A673 (cell line): ENCODE measurements around the gene HLCS. TPM values are rescaled to one million over a fixed set of nuclear protein-coding genes. Genes with fewer than 3 reads are reported as not detected.

Experiments
- BruUV-seq: library from RNA; stranded (reverse); fragments of 400-500 nt; replicated peaks from 2 replicates; lab custom pipeline; 2021; lab: Mats Ljungman, UMichigan
- CTCF ChIA-PET: fragments of 300-600 bp; sonication (Branson Sonifier 250); formaldehyde crosslinking; loops from one replicate; lab custom pipeline; 2022; ENCODE audit warnings: antibody characterized with exemption; lab: Charles Lee
- POLR2A ChIA-PET: fragments of 300-600 bp; sonication (Branson Sonifier 250); formaldehyde crosslinking; loops from one replicate; lab custom pipeline; 2022; ENCODE audit warnings: antibody characterized with exemption; ENCODE audit not compliant: low non-redundant PET; lab: Charles Lee
- DNase-seq: peaks from one replicate; pipeline ENCODE4 v3.0.0-alpha.2; 2015; ENCODE audit warnings: low spot score
- H3K27ac ChIP-seq: fragments of 200-600 bp; sonication (generic); 2 replicates; pipeline ENCODE4 v1.5.1; 2016; ENCODE audit warnings: mixed run types, low read depth, mild to moderate bottlenecking, mixed read lengths, antibody characterized with exemption, low read length; ENCODE audit not compliant: poor library complexity, severe bottlenecking
- H3K27me3 ChIP-seq: fragments of 200-600 bp; sonication (generic); replicated peaks from 2 replicates; pipeline ENCODE4 v1.6.1; 2017; ENCODE audit warnings: mixed run types, low read depth, mild to moderate bottlenecking, mixed read lengths, antibody characterized with exemption, low read length; ENCODE audit not compliant: insufficient read depth, poor library complexity
- H3K36me3 ChIP-seq: fragments of 200-600 bp; sonication (generic); 2 replicates; pipeline ENCODE4 v1.6.1; 2016; ENCODE audit warnings: mixed run types, mild to moderate bottlenecking, mixed read lengths, antibody characterized with exemption, low read length; ENCODE audit not compliant: insufficient read depth, poor library complexity, severe bottlenecking
- H3K4me1 ChIP-seq: fragments of 200-600 bp; sonication (generic); 2 replicates; pipeline ENCODE4 v1.6.1; 2017; ENCODE audit warnings: mixed run types, mild to moderate bottlenecking, mixed read lengths, antibody characterized with exemption, low read length; ENCODE audit not compliant: insufficient read depth, poor library complexity, severe bottlenecking
- H3K4me3 ChIP-seq: fragments of 200-600 bp; sonication (generic); 2 replicates; pipeline ENCODE4 v1.5.1; 2016; ENCODE audit warnings: low read depth, mixed run types, mild to moderate bottlenecking, mixed read lengths, low read length; ENCODE audit not compliant: poor library complexity, severe bottlenecking
- H3K9me3 ChIP-seq: fragments of 200-600 bp; sonication (generic); 2 replicates; pipeline ENCODE4 v1.6.1; 2016; ENCODE audit warnings: mixed run types, low read depth, mild to moderate bottlenecking, mixed read lengths, antibody characterized with exemption, low read length; ENCODE audit not compliant: poor library complexity, severe bottlenecking
- EZH2 ChIP-seq: fragments of 200-600 bp; sonication (generic); IDR thresholded peaks from 2 replicates; pipeline ENCODE4 v1.6.1; 2017; ENCODE audit warnings: borderline replicate concordance, low read depth, mild to moderate bottlenecking, mixed read lengths, antibody characterized with exemption, low read length; ENCODE audit not compliant: poor library complexity, severe bottlenecking
- intact Hi-C: fragments of 100-400 bp; cut with micrococcal nuclease; formaldehyde crosslinking; loops from one replicate; pipeline ENCODE4 v1.10.0; 2022; ENCODE audit not compliant: unreplicated experiment
- total RNA-seq: library from RNA; stranded (reverse); gene quantifications from 2 replicates; pipeline ENCODE4 v1.2.3, GENCODE V29; 2021
- TF ChIP-seq, protein P1 (sequence below): fragments of 300-800, 200-600 bp; sonication (generic); conservative IDR thresholded peaks from 2 replicates; pipeline ENCODE4 v1.5.1; 2017; ENCODE audit warnings: low read depth, mild to moderate bottlenecking, antibody characterized with exemption, low read length, moderate library complexity, mixed read lengths

The HLCS gene
- total RNA-seq, 1 experiment from 2014 or later = 15.3 TPM

DNA sequence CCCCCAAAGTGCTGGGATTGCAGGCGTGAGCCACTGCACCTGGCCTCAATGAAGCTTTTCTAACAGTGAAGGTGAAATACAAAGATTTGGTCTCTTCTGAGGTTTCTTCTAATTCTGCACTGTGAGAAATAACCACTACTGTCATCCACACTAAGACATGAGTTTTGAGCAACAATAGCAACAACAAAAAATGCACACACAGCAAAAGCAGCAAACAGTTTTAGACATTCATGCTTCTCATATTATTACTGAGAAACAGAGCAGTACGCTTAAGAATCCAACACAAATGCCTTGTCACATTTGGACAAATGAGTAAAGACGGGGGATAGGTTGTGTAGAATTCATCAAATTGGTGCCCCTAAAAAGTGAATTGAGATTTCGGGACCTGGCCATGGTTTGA, 151.2 kb downstream of the HLCS start:
- intact Hi-C loops = no loop called here
- no peak overlapping the region for H3K4me3 ChIP-seq
- ChIA-PET CTCF (no interaction called here), POLR2A (no interaction called here)
- no peaks in the 10 kb centered on the region for H3K36me3 ChIP-seq
- no peak for DNase-seq
- no peak for TF ChIP-seq EZH2
- TF ChIP-seq, protein P1, sequence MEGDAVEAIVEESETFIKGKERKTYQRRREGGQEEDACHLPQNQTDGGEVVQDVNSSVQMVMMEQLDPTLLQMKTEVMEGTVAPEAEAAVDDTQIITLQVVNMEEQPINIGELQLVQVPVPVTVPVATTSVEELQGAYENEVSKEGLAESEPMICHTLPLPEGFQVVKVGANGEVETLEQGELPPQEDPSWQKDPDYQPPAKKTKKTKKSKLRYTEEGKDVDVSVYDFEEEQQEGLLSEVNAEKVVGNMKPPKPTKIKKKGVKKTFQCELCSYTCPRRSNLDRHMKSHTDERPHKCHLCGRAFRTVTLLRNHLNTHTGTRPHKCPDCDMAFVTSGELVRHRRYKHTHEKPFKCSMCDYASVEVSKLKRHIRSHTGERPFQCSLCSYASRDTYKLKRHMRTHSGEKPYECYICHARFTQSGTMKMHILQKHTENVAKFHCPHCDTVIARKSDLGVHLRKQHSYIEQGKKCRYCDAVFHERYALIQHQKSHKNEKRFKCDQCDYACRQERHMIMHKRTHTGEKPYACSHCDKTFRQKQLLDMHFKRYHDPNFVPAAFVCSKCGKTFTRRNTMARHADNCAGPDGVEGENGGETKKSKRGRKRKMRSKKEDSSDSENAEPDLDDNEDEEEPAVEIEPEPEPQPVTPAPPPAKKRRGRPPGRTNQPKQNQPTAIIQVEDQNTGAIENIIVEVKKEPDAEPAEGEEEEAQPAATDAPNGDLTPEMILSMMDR = no peak
- H3K4me1 ChIP-seq = peaks cover 14% of the 10 kb centered on the region
- H3K9me3 ChIP-seq = no peaks in the 10 kb centered on the region
- no peaks in the 10 kb centered on the region for H3K27me3 ChIP-seq
- no peak overlapping the region for H3K27ac ChIP-seq
- BruUV-seq = no TSS peak

DNA sequence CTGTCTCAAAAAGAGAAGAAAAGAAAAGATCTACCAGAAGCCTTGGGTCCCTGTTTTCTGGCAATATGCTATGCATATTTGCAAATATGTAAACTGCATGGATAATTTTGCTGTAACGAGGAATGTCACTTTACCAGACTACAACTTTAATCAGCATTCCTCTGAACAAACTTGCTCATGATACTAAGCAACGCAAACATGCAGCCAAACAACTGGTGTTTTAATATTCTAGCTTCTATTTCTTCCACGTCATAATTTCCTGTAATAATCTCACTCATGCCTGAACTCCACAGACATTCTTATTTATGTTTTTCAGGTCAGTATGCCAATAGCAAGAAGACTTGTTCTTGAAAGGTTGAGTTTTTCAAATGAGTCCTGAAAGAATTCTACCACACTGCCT, 153.4 kb downstream of the HLCS start:
- POLR2A ChIA-PET = no interaction called here
- no peak overlapping the region for H3K4me3 ChIP-seq
- no peak overlapping the region for H3K27ac ChIP-seq
- H3K36me3 ChIP-seq = no peaks in the 10 kb centered on the region
- CTCF ChIA-PET = no interaction called here
- BruUV-seq = no TSS peak
- TF ChIP-seq EZH2 = no peak
- TF ChIP-seq, protein P1 = no peak
- H3K4me1 ChIP-seq = peaks cover 6% of the 10 kb centered on the region
- no peaks in the 10 kb centered on the region for H3K27me3 ChIP-seq
- no peak for DNase-seq
- H3K9me3 ChIP-seq = no peaks in the 10 kb centered on the region
- intact Hi-C loops = no loop called here

DNA sequence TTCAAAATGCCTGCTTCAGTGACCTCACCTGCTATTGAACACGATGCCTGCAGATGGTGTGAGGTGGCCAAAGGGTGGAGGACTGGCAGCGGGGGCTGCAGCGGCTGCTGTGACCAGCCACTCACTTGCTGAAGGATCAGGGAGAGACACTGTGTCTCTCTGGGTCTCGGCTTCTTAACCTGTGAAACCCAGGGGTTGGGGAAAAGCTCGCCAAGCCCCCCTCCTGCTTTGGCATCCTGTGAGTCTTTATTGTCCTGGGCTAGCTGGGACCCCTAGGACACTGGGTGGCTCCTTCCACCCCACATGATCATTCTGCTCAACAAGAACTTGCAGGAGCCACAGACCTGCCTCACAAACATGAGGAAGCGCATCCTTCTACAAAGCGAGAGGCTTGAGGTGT, 154.7 kb downstream of the HLCS start:
- intact Hi-C loops = no loop called here
- ChIA-PET POLR2A (no interaction called here), CTCF (interaction anchor here (0.5 kb wide), 1 partner anchor 109 kb away, joined by 4 read pairs; no protein-coding TSS in a partner anchor)
- BruUV-seq = no TSS peak
- no peak overlapping the region for H3K27ac ChIP-seq
- no peaks in the 10 kb centered on the region for H3K36me3 ChIP-seq
- H3K27me3 ChIP-seq = no peaks in the 10 kb centered on the region
- no peaks in the 10 kb centered on the region for H3K9me3 ChIP-seq
- no peak for DNase-seq
- H3K4me1 ChIP-seq = no peaks in the 10 kb centered on the region
- H3K4me3 ChIP-seq = no peak overlapping the region
- TF ChIP-seq, protein P1 = no peak
- no peak for TF ChIP-seq EZH2
